GM12878 (cell line): Measurements from ENCODE around the gene RNASE13. TPM values are rescaled to one million over a fixed set of nuclear protein-coding genes. Genes with fewer than 3 reads are reported as not detected.

Source experiments
- ATAC-seq: fragments of 200-7000 bp; cut with Tn5 transposase; 3 replicates; pipeline ENCODE4 v1.9.1; 2020; ENCODE audit warnings: mild to moderate bottlenecking, moderate library complexity
- BruUV-seq: library from RNA; stranded (reverse); fragments of 400-500 nt; replicated peaks from 2 replicates; lab custom pipeline; 2021; lab: Mats Ljungman, UMichigan
- CTCF ChIA-PET: fragments of 300-600 bp; sonication (Branson Sonifier 250); formaldehyde crosslinking; extraction: SDS; loops from one replicate; lab custom pipeline; 2021; ENCODE audit warnings: inconsistent platforms; lab: Yijun Ruan, JAX
- POLR2A ChIA-PET: fragments of 350-600 bp; formaldehyde crosslinking; extraction: SDS; loops from one replicate; lab custom pipeline; 2021; ENCODE audit warnings: inconsistent platforms; lab: Charles Lee
- RAD21 ChIA-PET: fragments of 300-600 bp; sonication (Branson Sonifier 250); formaldehyde crosslinking; loops from one replicate; lab custom pipeline; 2023; ENCODE audit warnings: antibody characterized with exemption; ENCODE audit not compliant: unreplicated experiment; lab: Charles Lee
- SMC1A ChIA-PET: fragments of 300-600 bp; sonication (Branson Sonifier 250); formaldehyde crosslinking; loops from one replicate; lab custom pipeline; 2023; ENCODE audit not compliant: unreplicated experiment, uncharacterized antibody; lab: Charles Lee
- DNase-seq: peaks from one replicate; pipeline ENCODE4 v3.0.0-alpha.2; 2011; ENCODE audit warnings: low read depth, low spot score
- FAIRE-seq: peaks from 3 replicates; lab custom pipeline; 2011; peaks lifted over from hg19 to GRCh38; lab: Jason Lieb, UNC
- H2AFZ ChIP-seq: 2 replicates; pipeline ENCODE4 v1.6.0; 2011; ENCODE audit warnings: low read depth, low read length, control low read depth; ENCODE audit not compliant: control insufficient read depth
- H3K27ac ChIP-seq: 2 replicates; pipeline ENCODE4 v1.5.1; 2011; ENCODE audit warnings: control low read depth; ENCODE audit not compliant: control insufficient read depth, insufficient read depth
- H3K27me3 ChIP-seq, 2 experiments: replicated peaks in 1 of 2; 2 replicates each; pipeline versions ENCODE4 v1.6.0 to v1.6.1; 2011; ENCODE audit warnings: low read length in 1 of 2; ENCODE audit not compliant: control insufficient read depth in 2 of 2, insufficient read depth in 2 of 2
- H3K36me3 ChIP-seq, 2 experiments: 2 replicates each; pipeline ENCODE4 v1.5.1; 2011; ENCODE audit warnings: low read length in 1 of 2; ENCODE audit not compliant: control insufficient read depth in 2 of 2, insufficient read depth in 2 of 2
- H3K4me1 ChIP-seq: 2 replicates; pipeline ENCODE4 v1.6.1; 2011; ENCODE audit warnings: mild to moderate bottlenecking, low read length, moderate library complexity, mixed read lengths; ENCODE audit not compliant: control insufficient read depth, insufficient read depth
- H3K4me2 ChIP-seq: 2 replicates; pipeline ENCODE4 v1.6.0; 2011; ENCODE audit warnings: control low read depth; ENCODE audit not compliant: control insufficient read depth, insufficient read depth
- H3K4me3 ChIP-seq: fragments of 200-600 bp; sonication (generic); 2 replicates; pipeline ENCODE4 v1.5.1; 2016
- H3K79me2 ChIP-seq: 2 replicates; pipeline ENCODE4 v1.6.0; 2011; ENCODE audit warnings: low read length; ENCODE audit not compliant: control insufficient read depth, insufficient read depth
- H3K9ac ChIP-seq: 2 replicates; pipeline ENCODE4 v1.8.0; 2011; ENCODE audit warnings: low read length, control low read depth, mixed read lengths; ENCODE audit not compliant: control insufficient read depth, insufficient read depth
- H3K9me3 ChIP-seq: replicated peaks from 3 replicates; pipeline ENCODE4 v1.5.1; 2011; ENCODE audit warnings: mild to moderate bottlenecking, low read length; ENCODE audit not compliant: control insufficient read depth, insufficient read depth
- H4K20me1 ChIP-seq: 2 replicates; pipeline ENCODE4 v1.6.0; 2011; ENCODE audit not compliant: control insufficient read depth, insufficient read depth
- CEBPZ ChIP-seq: fragments of 150-350 bp; IDR thresholded peaks from 2 replicates; pipeline ENCODE4 v1.6.1; 2016; ENCODE audit warnings: low read depth, low read length
- CREM ChIP-seq: IDR thresholded peaks from 2 replicates; pipeline ENCODE4 v1.6.1; 2014; ENCODE audit warnings: antibody characterized with exemption, low read depth
- GABPA ChIP-seq: IDR thresholded peaks from 2 replicates; pipeline ENCODE4 v1.6.1; 2014; ENCODE audit warnings: antibody characterized with exemption, low read depth, mild to moderate bottlenecking, inconsistent platforms
- HDGF ChIP-seq: fragments of 450-650 bp; IDR thresholded peaks from 2 replicates; pipeline ENCODE4 v1.6.1; 2016; ENCODE audit warnings: antibody characterized with exemption
- IKZF2 ChIP-seq, 2 experiments: fragments of 450-650 bp; IDR thresholded peaks; 2 replicates each; pipeline ENCODE4 v1.6.1; 2017; ENCODE audit warnings: mild to moderate bottlenecking in 2 of 2, moderate library complexity in 2 of 2
- KLF5 ChIP-seq: fragments of 450-650 bp; IDR thresholded peaks from 2 replicates; pipeline ENCODE4 v1.6.1; 2014; ENCODE audit warnings: mild to moderate bottlenecking; ENCODE audit not compliant: partially characterized antibody
- NFXL1 ChIP-seq: fragments of 450-650 bp; IDR thresholded peaks from 2 replicates; pipeline ENCODE4 v1.6.1; 2017; ENCODE audit warnings: antibody characterized with exemption, mild to moderate bottlenecking, borderline replicate concordance
- RBBP5 ChIP-seq: fragments of 200-600 bp; sonication (generic); conservative IDR thresholded peaks from 2 replicates; pipeline ENCODE4 v1.6.1; 2016
- YBX1 ChIP-seq: fragments of 450-650 bp; IDR thresholded peaks from 2 replicates; pipeline ENCODE4 v1.6.1; 2016; ENCODE audit warnings: antibody characterized with exemption
- WGBS: methylation state at CpG from one replicate; pipeline ENCODE4 v1.1.6; 2016; ENCODE audit warnings: low lambda C conversion rate; ENCODE audit not compliant: insufficient replicate concordance, insufficient coverage; ENCODE audit errors: missing lambda C conversion rate; 5-methylcytosine and 5-hydroxymethylcytosine counted together
- in situ Hi-C: fragments of 300-500 bp; cut with MboI; formaldehyde crosslinking; loops from 9 replicates; pipeline ENCODE4 v1.14.3; 2018; ENCODE audit warnings: mixed read lengths
- intact Hi-C: fragments of 100-400 bp; cut with micrococcal nuclease; formaldehyde crosslinking; loops from one replicate; pipeline ENCODE4 v1.14.2; 2022; ENCODE audit not compliant: unreplicated experiment
- polyA plus RNA-seq, 11 experiments: library from polyadenylated mRNA; depleted of rRNA in 4 of 11; unstranded in 6 of 11; stranded (reverse) in 5 of 11; fragments of >200 nt; fragmentation: Nextera tagmentation in 4 of 11; fragmentation: Illumina TruSeq in 1 of 11; extraction: Ambion mirVana in 4 of 11; extraction: Trizol in 1 of 11; gene quantifications; 1 replicate in 1 of 11; 2 replicates in 10 of 11; pipeline versions ENCODE4 v1.2.1 to v1.2.3, GENCODE V29; 2011 to 2016; ENCODE audit warnings: inconsistent platforms in 2 of 11, missing spikeins in 2 of 11, low read depth in 1 of 11
- total RNA-seq, 4 experiments: library from RNA; depleted of rRNA in 3 of 4; stranded (reverse); fragments of >200 nt in 3 of 4; fragmentation: Illumina TruSeq in 1 of 4; extraction: Trizol in 1 of 4; gene quantifications; 2 replicates each; pipeline versions ENCODE4 v1.2.1 to v1.2.3, GENCODE V29; 2013 to 2021

The RNASE13 gene
- total and polyA plus RNA-seq, 10 of the 15 experiments (the other 5 are each of a cell fraction or from before 2014, with no cell fraction given) = not detected

- ChIA-PET CTCF (interaction anchor here (1.5 to 5.3 kb wide), 4 partner anchors 8 to 101 kb away, joined by 3 to 62 read pairs (median 11); no protein-coding TSS in a partner anchor), POLR2A (no interaction called here), RAD21 (interaction anchor here (3.3 kb wide), 1 partner anchor 11 kb away, joined by 11 read pairs; no protein-coding TSS in a partner anchor), SMC1A (no interaction called here)
- intact Hi-C loops = no loop called here
- Histone ChIP-seq H3K27ac (no peak overlapping the region), H3K4me2 (no peak overlapping the region), H3K9ac (no peak overlapping the region), H3K4me1 (no peaks in the 10 kb centered on the region), H3K79me2 (no peaks in the 10 kb centered on the region), H4K20me1 (no peaks in the 10 kb centered on the region), H3K36me3 (no peaks in the 10 kb centered on the region; a peak in 1 of 4 replicates), H3K9me3 (no peaks in the 10 kb centered on the region)
- 74% methylated on average over 14 of the region's 14 CpGs for WGBS
- TF ChIP-seq GABPA (no peak), CREM (no peak), RBBP5 (no peak)
- TF ChIP-seq, all 136 proteins: peak for 0
- H3K27me3 ChIP-seq = no peaks in the 10 kb centered on the region
- no peak for FAIRE-seq
- H2AFZ ChIP-seq = no peak overlapping the region
- no peak for ATAC-seq
- no peak for DNase-seq
- in situ Hi-C loops = no loop called here
- no peak overlapping the region for H3K4me3 ChIP-seq
- no TSS peak for BruUV-seq
Measured at GRCh38 chr14:21003788-21004346, 30.7 kb downstream of the RNASE13 start.

- Histone ChIP-seq H3K9ac (no peak overlapping the region), H2AFZ (no peak overlapping the region), H3K4me1 (no peaks in the 10 kb centered on the region), H3K27me3 (no peaks in the 10 kb centered on the region), H3K27ac (no peak overlapping the region), H3K79me2 (no peaks in the 10 kb centered on the region), H3K4me2 (no peak overlapping the region), H4K20me1 (no peaks in the 10 kb centered on the region), H3K9me3 (no peaks in the 10 kb centered on the region), H3K4me3 (no peak overlapping the region), H3K36me3 (peaks cover 0 to 5% of the 10 kb centered on the region in 2 experiments; a peak in 3 of 4 replicates)
- CTCF ChIA-PET = interaction anchor here (0.9 to 1.1 kb wide), 2 partner anchors 14 to 70 kb away, joined by 3 to 5 read pairs; no protein-coding TSS in a partner anchor
- BruUV-seq = no TSS peak
- intact Hi-C loops = no loop called here
- POLR2A ChIA-PET = no interaction called here
- in situ Hi-C loops = no loop called here
- FAIRE-seq = no peak
- 45% methylated on average over 7 of the region's 7 CpGs for WGBS
- no peak for ATAC-seq
- no peak for TF ChIP-seq NFXL1
- TF ChIP-seq CEBPZ = no peak
- no peak for TF ChIP-seq IKZF2 (IDR thresholded peaks at IDR 0.05)
- no peak for TF ChIP-seq HDGF
- TF ChIP-seq YBX1 = no peak
- TF ChIP-seq KLF5 = no peak
- TF ChIP-seq, all 136 proteins: peak for 0
- ChIA-PET RAD21 (interaction anchor here (1.1 to 2.2 kb wide), 2 partner anchors 14 to 104 kb away, joined by 3 to 6 read pairs; no protein-coding TSS in a partner anchor), SMC1A (no interaction called here)
- DNase-seq = no peak
Measured at GRCh38 chr14:21001218-21001617, 33.4 kb downstream of the RNASE13 start.
